NT2/D1 (cell line): Measurements from ENCODE around the gene CA11.

ENCODE experiments used
- DNase-seq: peaks from one replicate; pipeline ENCODE4 v3.0.0-alpha.2; 2011; ENCODE audit warnings: low read depth, low spot score
- H3K27me3 ChIP-seq: 2 replicates; pipeline ENCODE4 v1.6.0; 2011; ENCODE audit warnings: mild to moderate bottlenecking; ENCODE audit not compliant: insufficient read length, insufficient read depth
- H3K36me3 ChIP-seq: 2 replicates; pipeline ENCODE4 v1.6.1; 2011; ENCODE audit warnings: mild to moderate bottlenecking, low read length, mixed read lengths; ENCODE audit not compliant: insufficient read depth, insufficient read length
- H3K4me1 ChIP-seq: 2 replicates; pipeline ENCODE4 v1.5.1; 2011; ENCODE audit not compliant: insufficient read depth, insufficient read length
- H3K4me3 ChIP-seq: 2 replicates; pipeline ENCODE4 v1.5.1; 2011; ENCODE audit warnings: low read depth; ENCODE audit not compliant: insufficient read length
- H3K9ac ChIP-seq: 2 replicates; pipeline ENCODE4 v1.6.0; 2011; ENCODE audit warnings: low read depth; ENCODE audit not compliant: insufficient read length
- H3K9me3 ChIP-seq: 2 replicates; pipeline ENCODE4 v1.5.1; 2011; ENCODE audit warnings: mild to moderate bottlenecking, low read length; ENCODE audit not compliant: insufficient read depth
- SUZ12 ChIP-seq: IDR thresholded peaks from 2 replicates; pipeline ENCODE4 v1.6.1; 2011; ENCODE audit not compliant: insufficient read length, insufficient read depth; ENCODE audit errors: extremely low read depth
- YY1 ChIP-seq: IDR thresholded peaks from 2 replicates; pipeline ENCODE4 v1.6.1; 2011; ENCODE audit not compliant: insufficient read length, insufficient read depth
- ZNF274 ChIP-seq: IDR thresholded peaks from 2 replicates; pipeline ENCODE4 v1.6.1; 2011; ENCODE audit warnings: mild to moderate bottlenecking, low read depth, low read length

The CA11 gene

DNA sequence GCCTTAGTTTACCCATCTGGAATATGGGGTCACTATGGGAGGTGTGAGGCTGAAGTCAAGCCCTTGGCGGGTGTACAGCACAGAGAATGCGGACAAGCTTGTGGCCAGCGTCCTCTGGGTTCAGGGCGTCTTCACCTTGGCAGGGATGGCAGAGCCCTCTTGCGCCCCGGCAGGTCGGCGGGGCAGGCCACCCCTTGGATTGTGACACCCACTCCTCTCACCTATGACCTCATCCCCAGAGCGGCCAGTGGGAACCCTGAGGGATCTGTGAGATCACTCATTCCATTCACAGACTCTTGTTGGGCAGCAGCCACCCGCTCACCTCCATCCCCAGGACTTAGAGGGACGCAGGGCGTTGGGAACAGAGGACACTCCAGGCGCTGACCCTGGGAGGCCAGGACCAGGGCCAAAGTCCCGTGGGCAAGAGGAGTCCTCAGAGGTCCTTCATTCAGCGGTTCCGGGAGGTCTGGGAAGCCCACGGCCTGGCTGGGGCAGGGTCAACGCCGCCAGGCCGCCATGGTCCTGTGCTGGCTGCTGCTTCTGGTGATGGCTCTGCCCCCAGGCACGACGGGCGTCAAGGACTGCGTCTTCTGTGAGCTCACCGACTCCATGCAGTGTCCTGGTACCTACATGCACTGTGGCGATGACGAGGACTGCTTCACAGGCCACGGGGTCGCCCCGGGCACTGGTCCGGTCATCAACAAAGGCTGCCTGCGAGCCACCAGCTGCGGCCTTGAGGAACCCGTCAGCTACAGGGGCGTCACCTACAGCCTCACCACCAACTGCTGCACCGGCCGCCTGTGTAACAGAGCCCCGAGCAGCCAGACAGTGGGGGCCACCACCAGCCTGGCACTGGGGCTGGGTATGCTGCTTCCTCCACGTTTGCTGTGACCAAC, 39.3 kb downstream of the CA11 start, which contains the start of gene SPACA4:
Gene SPACA4, plus strand, starts transcription at position 280 of the 896 bp plus-strand sequence. Its CDS starts 237 bp downstream, at position 517.
- no peak within 1 kb of the TSS for H3K4me3 ChIP-seq
- TF ChIP-seq SUZ12 (no peak), YY1 (no peak), ZNF274 (no peak)
- no peak within 1 kb of the TSS for H3K9ac ChIP-seq
- DNase-seq = no peak
- no peaks in the 10 kb centered on the region for H3K9me3 ChIP-seq
- peaks cover 27% of the 10 kb centered on the region for H3K36me3 ChIP-seq
- H3K27me3 ChIP-seq = no peaks in the 10 kb centered on the region
- no peaks in the 10 kb centered on the region for H3K4me1 ChIP-seq

DNA sequence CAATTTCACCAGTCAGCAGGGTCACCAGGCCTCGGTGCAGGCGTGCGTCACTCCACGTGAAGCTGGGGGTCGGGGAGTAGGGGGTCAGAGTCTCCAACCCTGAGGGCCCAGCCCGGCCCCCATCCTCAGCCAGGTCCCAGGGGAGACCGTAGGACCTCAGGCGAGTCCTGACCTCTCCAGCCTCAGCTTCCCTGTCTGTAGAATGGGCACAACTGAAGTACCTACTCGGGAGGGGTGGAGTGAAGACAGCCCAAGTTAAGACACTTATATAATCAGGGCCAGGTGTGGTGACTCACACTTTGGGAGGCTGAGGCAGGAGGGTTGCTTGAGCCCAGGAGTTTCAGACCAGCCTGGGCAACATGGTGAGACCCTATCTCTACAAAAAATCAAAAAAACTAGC, 42.1 kb downstream of the CA11 start:
- no peak overlapping the region for H3K4me3 ChIP-seq
- no peaks in the 10 kb centered on the region for H3K4me1 ChIP-seq
- no peak overlapping the region for H3K9ac ChIP-seq
- DNase-seq = no peak
- peaks cover 22% of the 10 kb centered on the region for H3K36me3 ChIP-seq
- H3K9me3 ChIP-seq = no peaks in the 10 kb centered on the region
- H3K27me3 ChIP-seq = no peaks in the 10 kb centered on the region
- TF ChIP-seq YY1 = no peak
- no peak for TF ChIP-seq ZNF274
- TF ChIP-seq SUZ12 = no peak

DNA sequence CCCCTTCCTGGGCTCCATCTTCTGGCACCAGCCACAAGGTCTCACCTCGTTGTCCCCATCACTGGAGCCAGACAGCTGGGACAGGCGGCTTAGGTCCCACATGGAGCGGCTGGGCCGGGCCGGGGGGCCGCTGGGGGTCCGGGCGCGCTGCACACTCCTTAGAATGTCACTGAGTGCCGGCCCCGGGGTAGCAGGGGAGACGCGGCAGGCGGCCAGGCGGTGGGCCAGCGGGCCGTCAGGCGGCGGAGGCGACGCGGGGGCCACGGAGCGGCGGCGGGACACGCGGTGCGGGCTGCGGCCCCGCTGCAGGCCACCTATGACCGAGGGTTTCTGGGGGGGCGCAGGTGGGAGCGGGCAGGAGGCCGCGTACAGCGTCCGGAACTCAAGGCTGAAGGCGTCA, 42.5 kb downstream of the CA11 start:
- Histone ChIP-seq H3K9me3 (no peaks in the 10 kb centered on the region), H3K4me1 (no peaks in the 10 kb centered on the region), H3K27me3 (no peaks in the 10 kb centered on the region), H3K9ac (no peak overlapping the region), H3K36me3 (peaks cover 20% of the 10 kb centered on the region), H3K4me3 (no peak overlapping the region)
- no peak for TF ChIP-seq YY1
- TF ChIP-seq SUZ12 = no peak
- no peak for TF ChIP-seq ZNF274
- DNase-seq = no peak

DNA sequence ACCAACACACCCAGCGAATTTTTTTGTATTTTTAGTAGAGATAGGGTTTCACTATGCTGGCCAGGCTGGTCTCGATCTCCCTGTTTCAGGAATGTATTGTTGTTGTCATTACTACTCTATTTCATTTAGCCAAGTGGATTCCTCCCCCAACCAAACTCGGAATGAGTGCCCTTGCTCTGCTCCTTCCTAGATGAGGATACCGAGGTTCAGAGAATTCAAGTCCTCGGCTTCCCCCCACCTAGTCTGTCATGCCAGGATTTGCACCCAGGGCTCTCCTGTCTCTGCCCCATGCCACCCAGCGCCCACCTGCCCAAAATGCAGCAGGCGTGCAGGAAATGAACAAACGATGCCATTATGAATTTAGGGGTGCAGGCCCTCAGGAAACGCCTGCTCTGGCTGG, 43.0 kb downstream of the CA11 start:
- H3K36me3 ChIP-seq = peaks cover 20% of the 10 kb centered on the region
- TF ChIP-seq YY1 (no peak), SUZ12 (no peak), ZNF274 (no peak)
- no peaks in the 10 kb centered on the region for H3K9me3 ChIP-seq

DNA sequence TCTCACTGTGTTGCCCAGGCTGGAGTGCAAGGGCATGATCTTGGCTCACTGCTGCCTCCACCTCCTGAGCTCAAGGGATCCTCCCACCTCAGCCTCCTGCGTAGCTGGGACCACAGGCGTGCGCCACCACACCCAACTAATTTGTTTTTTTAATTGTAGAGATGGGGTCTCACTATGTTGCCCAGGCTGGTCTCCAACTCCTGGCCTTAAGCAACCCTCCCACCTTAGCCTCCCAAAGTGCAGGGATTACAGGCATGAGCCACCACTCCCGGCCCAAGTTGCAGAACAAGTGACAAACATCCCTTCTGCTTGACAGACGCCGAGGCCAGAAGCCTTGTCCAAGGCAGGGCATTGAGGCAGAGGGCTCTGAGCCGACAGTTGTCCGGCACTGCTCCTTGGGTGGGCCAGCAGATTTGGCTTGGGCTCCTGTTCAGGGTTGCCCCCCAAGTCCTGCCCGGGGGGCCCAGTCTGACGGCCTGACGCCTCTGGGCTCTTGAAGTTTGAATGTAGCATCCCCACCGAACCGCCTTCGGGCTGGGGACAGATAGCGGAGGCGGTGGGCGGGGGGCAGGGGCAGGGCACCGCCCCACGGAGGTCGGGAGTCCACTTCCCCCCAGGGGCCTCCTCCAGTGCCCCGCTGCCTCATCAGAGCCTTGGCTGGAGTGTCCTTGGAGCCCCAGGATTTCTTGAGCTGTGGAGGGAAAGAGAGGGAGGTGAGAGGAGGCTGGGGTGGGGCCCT, 45.1 kb downstream of the CA11 start:
- H3K4me3 ChIP-seq = no peak overlapping the region
- peaks cover 6% of the 10 kb centered on the region for H3K36me3 ChIP-seq
- H3K9me3 ChIP-seq = no peaks in the 10 kb centered on the region
- no peak overlapping the region for H3K9ac ChIP-seq
- no peaks in the 10 kb centered on the region for H3K4me1 ChIP-seq
- no peaks in the 10 kb centered on the region for H3K27me3 ChIP-seq
- no peak for DNase-seq
- no peak for TF ChIP-seq ZNF274
- no peak for TF ChIP-seq SUZ12
- no peak for TF ChIP-seq YY1

More for the DNA sequence above, 43.0 kb downstream of the CA11 start:
- Histone ChIP-seq H3K4me3 (no peak overlapping the region), H3K4me1 (no peaks in the 10 kb centered on the region), H3K27me3 (no peaks in the 10 kb centered on the region), H3K9ac (no peak overlapping the region)
- no peak for DNase-seq

DNA sequence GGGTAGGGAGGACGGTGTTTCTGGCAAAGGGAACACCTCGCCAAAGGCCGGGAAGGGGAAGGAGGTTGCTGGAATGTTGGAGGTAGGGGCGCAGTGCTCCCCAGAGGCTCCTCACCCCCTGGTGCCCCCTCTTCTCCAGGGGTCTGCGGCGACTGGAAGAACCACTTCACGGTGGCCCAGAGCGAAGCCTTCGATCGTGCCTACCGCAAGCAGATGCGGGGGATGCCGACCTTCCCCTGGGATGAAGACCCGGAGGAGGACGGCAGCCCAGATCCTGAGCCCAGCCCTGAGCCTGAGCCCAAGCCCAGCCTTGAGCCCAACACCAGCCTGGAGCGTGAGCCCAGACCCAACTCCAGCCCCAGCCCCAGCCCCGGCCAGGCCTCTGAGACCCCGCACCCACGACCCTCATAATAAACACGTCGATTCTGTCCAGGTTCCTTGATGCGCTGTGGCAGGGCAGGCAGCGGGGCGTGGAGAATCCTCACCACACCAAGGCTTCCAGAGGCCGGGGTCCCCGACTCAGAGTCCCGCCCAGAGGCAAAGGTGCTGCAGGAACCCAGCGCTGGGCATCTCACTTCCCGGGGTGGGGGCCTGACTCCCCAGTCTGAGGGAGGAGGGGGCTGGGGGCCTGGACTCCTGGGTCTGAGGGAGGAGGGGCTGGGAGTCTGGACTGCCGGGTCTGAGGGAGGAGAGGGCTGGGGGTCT, 46.8 kb downstream of the CA11 start:
- H3K4me3 ChIP-seq = no peak overlapping the region
- no peak overlapping the region for H3K9ac ChIP-seq
- H3K27me3 ChIP-seq = no peaks in the 10 kb centered on the region
- H3K36me3 ChIP-seq = peaks cover 6% of the 10 kb centered on the region
- DNase-seq = no peak
- TF ChIP-seq SUZ12 (no peak), ZNF274 (no peak)
- H3K9me3 ChIP-seq = no peaks in the 10 kb centered on the region
- H3K4me1 ChIP-seq = no peaks in the 10 kb centered on the region
